ENCODE measurements around the gene LRRC2.
"Not testable (repeated sequence)": the region's sequence is repeated elsewhere in the genome, so short reads cannot be mapped to it uniquely, and the experiment has no call there.

The LRRC2 gene

GRCh38 chr3:46584598-46585467 lies 18.7 kb upstream of the LRRC2 start:
- no peak for DNase-seq (ENCODE audit: low read depth in 2 of 2)

- DNase-seq (ENCODE audit: low read depth in 2 of 2), result no peak
Measured at GRCh38 chr3:46580675-46581074, 14.6 kb upstream of the LRRC2 start.

- no peak for DNase-seq (ENCODE audit: low read depth in 2 of 2)
Measured at GRCh38 chr3:46579756-46580286, 13.7 kb upstream of the LRRC2 start.

- no peak for DNase-seq (ENCODE audit: low read depth in 2 of 2)
Measured at GRCh38 chr3:46578973-46579755, 13.1 kb upstream of the LRRC2 start.

- not testable (repeated sequence) for DNase-seq (ENCODE audit: low read depth in 2 of 2)
Measured at GRCh38 chr3:46577580-46578249, 11.6 kb upstream of the LRRC2 start.

GRCh38 chr3:46576879-46577278 lies 10.8 kb upstream of the LRRC2 start:
- DNase-seq (ENCODE audit: low read depth in 2 of 2), result no peak

GRCh38 chr3:46576386-46576785 lies 10.3 kb upstream of the LRRC2 start:
- DNase-seq (ENCODE audit: low read depth in 2 of 2), result no peak

GRCh38 chr3:46575577-46576222 lies 9.6 kb upstream of the LRRC2 start:
- no peak for DNase-seq (ENCODE audit: low read depth in 2 of 2)

GRCh38 chr3:46574881-46575576 lies 8.9 kb upstream of the LRRC2 start:
- no peak for DNase-seq (ENCODE audit: low read depth in 2 of 2)

- no peak for DNase-seq (ENCODE audit: low read depth in 2 of 2)
Measured at GRCh38 chr3:46574243-46574646, 8.1 kb upstream of the LRRC2 start.

GRCh38 chr3:46573701-46574100 lies 7.6 kb upstream of the LRRC2 start:
- no peak for DNase-seq (ENCODE audit: low read depth in 2 of 2)

GRCh38 chr3:46571684-46572083 lies 5.6 kb upstream of the LRRC2 start:
- DNase-seq (ENCODE audit: low read depth in 2 of 2), result no peak

- no peak for DNase-seq (ENCODE audit: low read depth in 2 of 2)
Measured at GRCh38 chr3:46565607-46566039, 479 bp downstream of the LRRC2 start.

- DNase-seq (ENCODE audit: low read depth in 2 of 2), result no peak
Measured at GRCh38 chr3:46565077-46565476, 1.0 kb downstream of the LRRC2 start.

- no peak for DNase-seq (ENCODE audit: low read depth in 2 of 2)
Measured at GRCh38 chr3:46564190-46565021, 1.7 kb downstream of the LRRC2 start.

GRCh38 chr3:46561951-46562350 lies 4.2 kb downstream of the LRRC2 start:
- no peak for DNase-seq (ENCODE audit: low read depth in 2 of 2)

- DNase-seq (ENCODE audit: low read depth in 2 of 2), result no peak
Measured at GRCh38 chr3:46561511-46561910, 4.6 kb downstream of the LRRC2 start.

- DNase-seq (ENCODE audit: low read depth in 2 of 2), result no peak
Measured at GRCh38 chr3:46559091-46559704, 6.9 kb downstream of the LRRC2 start.

GRCh38 chr3:46558184-46559043 lies 7.7 kb downstream of the LRRC2 start:
- peak; percentile 50 to 51 for DNase-seq (ENCODE audit: low read depth in 2 of 2)

Measured in stimulated activated CD8-positive, alpha-beta memory T cell treated with anti-CD3 and anti-CD28 coated beads, Interleukin-15, amount 100 ng/mL, for 48 hours (primary cell).